Glutamatergic neuron (in vitro differentiated cells): ENCODE measurements around the gene GRID1. TPM values are rescaled to one million over a fixed set of nuclear protein-coding genes. Genes with fewer than 3 reads are reported as not detected.

Source experiments
- DNase-seq: peaks from one replicate; pipeline ENCODE4 v3.0.0; 2022
- H3K27ac Mint-ChIP-seq: one replicate; pipeline ENCODE4 v1.8.0; 2020; ENCODE audit warnings: mild to moderate bottlenecking, mixed read lengths, inconsistent platforms; ENCODE audit not compliant: unreplicated experiment
- H3K27me3 Mint-ChIP-seq: one replicate; pipeline ENCODE4 v1.8.0; 2020; ENCODE audit warnings: mild to moderate bottlenecking, moderate library complexity, mixed read lengths, inconsistent platforms; ENCODE audit not compliant: unreplicated experiment
- H3K36me3 Mint-ChIP-seq: one replicate; pipeline ENCODE4 v1.8.0; 2020; ENCODE audit warnings: mild to moderate bottlenecking, mixed read lengths, inconsistent platforms; ENCODE audit not compliant: unreplicated experiment
- H3K4me1 Mint-ChIP-seq: one replicate; pipeline ENCODE4 v1.8.0; 2020; ENCODE audit warnings: mild to moderate bottlenecking, low read depth, mixed read lengths, inconsistent platforms; ENCODE audit not compliant: unreplicated experiment
- H3K4me3 Mint-ChIP-seq: one replicate; pipeline ENCODE4 v1.8.0; 2020; ENCODE audit warnings: mild to moderate bottlenecking, mixed read lengths, inconsistent platforms; ENCODE audit not compliant: unreplicated experiment
- H3K9me3 Mint-ChIP-seq: one replicate; pipeline ENCODE4 v1.8.0; 2020; ENCODE audit warnings: mild to moderate bottlenecking, moderate library complexity, mixed read lengths, inconsistent platforms; ENCODE audit not compliant: unreplicated experiment
- total RNA-seq: library from RNA; stranded (reverse); fragmentation: NEBNext Ultra II Directional; extraction: Animal tissue kit (Norgen Biotek cat#: 25700); gene quantifications from one replicate; pipeline ENCODE4 v1.2.1, GENCODE V29; 2021; ENCODE audit not compliant: unreplicated experiment
- TF ChIP-seq, protein P1 (sequence below): fragments of 200-600 bp; sonication (generic); IDR thresholded peaks from one replicate; pipeline ENCODE4 v1.5.0; 2021; ENCODE audit not compliant: partially characterized antibody, unreplicated experiment

GRID1 gene
- total RNA-seq, 1 donor from 2014 or later: 8.0 TPM

DNA sequence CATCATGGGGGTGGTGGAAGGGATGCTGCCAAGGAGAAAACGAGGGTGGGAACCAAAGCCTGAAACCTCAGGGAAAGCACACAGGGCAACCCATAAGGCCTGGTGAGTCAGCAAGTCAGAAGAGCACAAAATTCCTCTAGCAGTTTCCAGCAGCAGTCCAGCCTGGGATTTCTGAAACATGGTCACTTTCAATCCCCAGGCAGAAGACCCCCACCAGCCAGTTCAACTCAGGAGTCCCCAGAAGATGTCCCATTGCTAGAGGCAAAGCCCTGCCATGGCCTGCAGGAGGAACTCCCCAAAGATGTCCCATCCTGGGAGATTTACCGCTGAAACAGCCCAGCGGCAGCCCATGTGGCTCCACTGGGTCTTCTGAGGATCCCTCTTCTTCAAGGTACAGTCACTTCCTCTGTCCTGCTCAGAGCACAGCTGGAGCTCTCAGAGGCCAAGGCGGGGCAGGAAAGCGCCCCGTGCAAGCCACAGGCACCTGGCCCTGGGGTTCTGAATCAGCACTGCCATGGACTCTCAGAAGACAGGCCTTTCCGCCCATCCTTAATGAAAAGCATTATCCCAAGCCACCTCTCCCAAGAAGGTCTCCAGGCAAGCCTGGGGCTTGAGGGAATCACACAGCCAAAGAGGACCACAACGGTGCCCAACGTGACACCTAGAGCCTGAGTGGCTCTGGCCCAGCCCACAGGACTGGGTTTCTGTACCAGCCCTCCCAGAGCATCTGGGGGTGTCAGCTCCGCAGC, 196.9 kb downstream of the GRID1 start:
- Mint-ChIP-seq H3K27ac (no peak overlapping the region), H3K27me3 (peaks cover 2% of the 10 kb centered on the region), H3K4me1 (no peaks in the 10 kb centered on the region), H3K4me3 (no peak overlapping the region), H3K9me3 (peaks cover 4% of the 10 kb centered on the region), H3K36me3 (no peaks in the 10 kb centered on the region)
- no peak for DNase-seq
- TF ChIP-seq, protein P1, sequence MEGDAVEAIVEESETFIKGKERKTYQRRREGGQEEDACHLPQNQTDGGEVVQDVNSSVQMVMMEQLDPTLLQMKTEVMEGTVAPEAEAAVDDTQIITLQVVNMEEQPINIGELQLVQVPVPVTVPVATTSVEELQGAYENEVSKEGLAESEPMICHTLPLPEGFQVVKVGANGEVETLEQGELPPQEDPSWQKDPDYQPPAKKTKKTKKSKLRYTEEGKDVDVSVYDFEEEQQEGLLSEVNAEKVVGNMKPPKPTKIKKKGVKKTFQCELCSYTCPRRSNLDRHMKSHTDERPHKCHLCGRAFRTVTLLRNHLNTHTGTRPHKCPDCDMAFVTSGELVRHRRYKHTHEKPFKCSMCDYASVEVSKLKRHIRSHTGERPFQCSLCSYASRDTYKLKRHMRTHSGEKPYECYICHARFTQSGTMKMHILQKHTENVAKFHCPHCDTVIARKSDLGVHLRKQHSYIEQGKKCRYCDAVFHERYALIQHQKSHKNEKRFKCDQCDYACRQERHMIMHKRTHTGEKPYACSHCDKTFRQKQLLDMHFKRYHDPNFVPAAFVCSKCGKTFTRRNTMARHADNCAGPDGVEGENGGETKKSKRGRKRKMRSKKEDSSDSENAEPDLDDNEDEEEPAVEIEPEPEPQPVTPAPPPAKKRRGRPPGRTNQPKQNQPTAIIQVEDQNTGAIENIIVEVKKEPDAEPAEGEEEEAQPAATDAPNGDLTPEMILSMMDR: no peak

DNA sequence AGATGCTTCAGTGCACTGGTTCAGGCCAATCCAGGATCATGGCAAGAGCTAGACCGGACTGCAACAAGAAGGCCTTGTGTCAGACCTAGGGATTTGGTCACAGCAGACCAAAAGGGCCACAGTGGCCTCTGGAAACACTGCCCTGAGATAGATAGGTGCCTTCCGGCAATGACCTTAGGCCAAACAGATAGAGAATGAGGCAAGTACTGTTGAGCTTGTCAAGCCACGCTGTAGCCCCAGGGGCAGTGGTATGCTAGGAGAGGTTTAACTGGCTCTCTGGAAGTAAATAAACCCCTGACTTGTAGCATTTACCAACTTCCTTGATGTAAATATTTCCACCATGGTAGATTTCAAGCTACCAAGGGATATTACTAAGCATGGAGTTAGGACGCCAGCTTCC, 197.5 kb downstream of the GRID1 start:
- Mint-ChIP-seq H3K27ac (no peak overlapping the region), H3K4me1 (no peaks in the 10 kb centered on the region), H3K4me3 (no peak overlapping the region), H3K9me3 (peaks cover 4% of the 10 kb centered on the region), H3K36me3 (no peaks in the 10 kb centered on the region), H3K27me3 (peaks cover 2% of the 10 kb centered on the region)
- no peak for DNase-seq
- TF ChIP-seq, protein P1: no peak

DNA sequence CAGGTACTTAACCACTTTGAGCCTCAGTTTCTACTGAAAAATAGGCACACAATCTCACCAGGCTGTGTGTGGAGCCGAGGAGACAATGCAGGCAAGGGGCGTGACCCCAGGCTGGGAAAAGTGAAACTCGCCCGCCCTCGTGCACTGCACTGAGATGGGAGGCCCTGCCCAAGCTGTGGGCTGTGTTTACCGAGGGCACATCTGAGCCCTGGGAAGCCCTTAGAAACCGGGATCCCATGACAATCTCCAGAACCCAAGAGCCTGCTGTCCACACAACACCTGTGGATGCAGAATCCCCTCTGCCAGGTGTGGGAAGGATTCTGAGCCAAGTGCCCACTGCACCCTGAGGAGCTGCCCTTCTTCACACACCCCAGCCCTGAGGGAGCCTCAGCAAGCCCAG, 198.3 kb downstream of the GRID1 start:
- DNase-seq: no peak
- Mint-ChIP-seq H3K27me3 (peaks cover 2% of the 10 kb centered on the region), H3K4me1 (peaks cover 5% of the 10 kb centered on the region), H3K9me3 (peaks cover 6% of the 10 kb centered on the region), H3K4me3 (no peak overlapping the region), H3K27ac (no peak overlapping the region), H3K36me3 (no peaks in the 10 kb centered on the region)
- TF ChIP-seq, protein P1: no peak

DNA sequence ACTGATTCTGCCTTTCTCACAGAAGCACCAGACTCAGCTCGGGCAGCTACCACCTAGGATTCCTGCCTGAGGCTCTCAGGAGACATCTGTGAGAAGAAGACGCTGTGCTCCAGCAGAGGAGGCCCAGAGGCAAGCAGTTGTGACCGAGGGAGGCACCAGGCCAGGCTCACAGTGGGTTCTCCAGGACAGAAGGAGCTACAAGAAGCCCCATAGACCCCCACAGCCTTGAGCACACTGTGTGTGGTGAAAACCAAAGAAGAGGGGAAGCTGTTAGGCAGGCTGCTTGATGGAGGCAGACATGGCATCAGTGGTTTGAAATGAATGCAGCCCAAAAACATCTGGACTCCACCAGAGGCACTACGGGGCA, 198.8 kb downstream of the GRID1 start:
- TF ChIP-seq, protein P1: no peak
- Mint-ChIP-seq H3K9me3 (peaks cover 6% of the 10 kb centered on the region), H3K4me1 (peaks cover 6% of the 10 kb centered on the region)

DNA sequence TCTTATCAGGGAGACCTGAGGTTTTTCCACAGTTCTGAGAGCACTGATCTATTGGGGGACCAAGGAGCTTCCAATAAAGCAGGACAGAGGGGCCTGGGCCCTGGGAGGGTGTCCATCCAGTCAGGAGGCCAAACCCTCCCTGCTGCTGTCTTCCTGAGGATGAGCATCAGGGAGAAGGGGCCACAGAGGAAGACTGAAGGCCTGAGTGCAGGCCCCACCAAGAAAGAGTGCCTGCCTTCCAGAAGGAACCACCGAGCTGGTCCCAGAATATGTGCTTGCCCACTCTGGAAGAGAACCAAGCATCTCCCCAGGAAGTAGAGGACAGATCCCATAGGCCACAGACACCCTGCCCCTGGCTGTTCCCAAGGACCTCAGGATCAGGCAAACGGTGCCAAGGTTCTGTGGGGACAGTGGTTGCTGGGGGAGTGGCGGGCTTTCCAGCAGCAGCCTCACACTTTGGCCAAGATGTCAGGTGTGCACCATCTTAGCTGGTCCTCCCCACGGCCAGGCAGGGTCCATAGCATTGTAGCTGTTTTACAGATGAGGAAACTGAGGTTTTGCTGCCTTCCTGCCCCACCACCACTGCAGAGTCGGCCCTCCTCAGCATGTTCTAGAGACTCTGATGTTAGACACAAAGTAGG, 199.4 kb downstream of the GRID1 start:
- H3K36me3 Mint-ChIP-seq: no peaks in the 10 kb centered on the region
- H3K4me1 Mint-ChIP-seq: peaks cover 6% of the 10 kb centered on the region
- TF ChIP-seq, protein P1: no peak
- peaks cover 2% of the 10 kb centered on the region for H3K27me3 Mint-ChIP-seq
- no peak overlapping the region for H3K27ac Mint-ChIP-seq
- DNase-seq: no peak
- peaks cover 6% of the 10 kb centered on the region for H3K9me3 Mint-ChIP-seq
- no peak overlapping the region for H3K4me3 Mint-ChIP-seq

More for the DNA sequence above, 198.8 kb downstream of the GRID1 start:
- H3K27me3 Mint-ChIP-seq: peaks cover 2% of the 10 kb centered on the region
- H3K27ac Mint-ChIP-seq: no peak overlapping the region
- no peak for DNase-seq
- H3K36me3 Mint-ChIP-seq: no peaks in the 10 kb centered on the region
- no peak overlapping the region for H3K4me3 Mint-ChIP-seq
